ENCODE data around the gene ANAPC15. TPM values are rescaled to one million over a fixed set of nuclear protein-coding genes. Genes with fewer than 3 reads are reported as not detected.

Gene ANAPC15
- total RNA-seq, 1 experiment from 2014 or later, result 65.6 TPM

GRCh38 chr11:72061739-72062396 is 50.6 kb downstream of the ANAPC15 start (continued):
- no peak for TF ChIP-seq MAX (IDR thresholded peaks at IDR 0.05)
- TF ChIP-seq EZH2phosphoT487 (IDR thresholded peaks at IDR 0.05; ENCODE audit: borderline replicate concordance), result no peak
- TF ChIP-seq EZH2 (IDR thresholded peaks at IDR 0.05), result no peak
- no peak for TF ChIP-seq FOSL1 (IDR thresholded peaks at IDR 0.05; ENCODE audit: low read depth)
- TF ChIP-seq ZFX (IDR thresholded peaks at IDR 0.05), result no peak
- no peak for TF ChIP-seq POLR2A (IDR thresholded peaks at IDR 0.05; ENCODE audit: borderline replicate concordance, extremely low read depth, insufficient read depth, insufficient read length)
- TF ChIP-seq REST (IDR thresholded peaks at IDR 0.05; ENCODE audit: low read depth), result no peak
- no peak for TF ChIP-seq RAD21 (IDR thresholded peaks at IDR 0.05; ENCODE audit: low read depth)

Small RNAs within 50 kb of the gene (microRNA-seq; reads per million reads assigned to microRNA genes)
- 2.8 reads per million for gene MIR3165 (ENCODE audit: borderline number of aligned reads)

Other genes starting within 250 kb of the ANAPC15 start
- not detected for gene DEFB131B, start 234.2 kb downstream of the ANAPC15 start, total RNA-seq (2021; ENCODE audit: unreplicated experiment)
- gene XNDC1N, start 184.1 kb downstream of the ANAPC15 start, total RNA-seq (2021; ENCODE audit: unreplicated experiment), result 7.5 TPM
- gene RNF121, start 183.6 kb downstream of the ANAPC15 start, total RNA-seq (2021; ENCODE audit: unreplicated experiment), result 24.5 TPM
- gene IL18BP, start 113.8 kb downstream of the ANAPC15 start, total RNA-seq (2021; ENCODE audit: unreplicated experiment), result 9.8 TPM
- 133 TPM for gene NUMA1, start 32.2 kb downstream of the ANAPC15 start, total RNA-seq (2021; ENCODE audit: unreplicated experiment)
- gene LRRC51, start 31.8 kb downstream of the ANAPC15 start, total RNA-seq (2021; ENCODE audit: unreplicated experiment), result 10.8 TPM
- gene LAMTOR1, start 9.4 kb downstream of the ANAPC15 start, total RNA-seq (2021; ENCODE audit: unreplicated experiment), result 63.9 TPM
- not detected for gene TOMT, start 6.8 kb downstream of the ANAPC15 start, total RNA-seq (2021; ENCODE audit: unreplicated experiment)
- not detected for gene FOLR3, start 23.0 kb upstream of the ANAPC15 start, total RNA-seq (2021; ENCODE audit: unreplicated experiment)
- 4.8 TPM for gene FOLR1, start 79.4 kb upstream of the ANAPC15 start, total RNA-seq (2021; ENCODE audit: unreplicated experiment)
- gene FOLR2, start 104.1 kb upstream of the ANAPC15 start, total RNA-seq (2021; ENCODE audit: unreplicated experiment), result not detected
- 132 TPM for gene INPPL1, start 112.1 kb upstream of the ANAPC15 start, total RNA-seq (2021; ENCODE audit: unreplicated experiment)
- gene PHOX2A, start 131.5 kb upstream of the ANAPC15 start, total RNA-seq (2021; ENCODE audit: unreplicated experiment), result not detected

Data from HCT116 (cell line).